ENCODE measurements around the gene AOPEP.

AOPEP gene

DNA sequence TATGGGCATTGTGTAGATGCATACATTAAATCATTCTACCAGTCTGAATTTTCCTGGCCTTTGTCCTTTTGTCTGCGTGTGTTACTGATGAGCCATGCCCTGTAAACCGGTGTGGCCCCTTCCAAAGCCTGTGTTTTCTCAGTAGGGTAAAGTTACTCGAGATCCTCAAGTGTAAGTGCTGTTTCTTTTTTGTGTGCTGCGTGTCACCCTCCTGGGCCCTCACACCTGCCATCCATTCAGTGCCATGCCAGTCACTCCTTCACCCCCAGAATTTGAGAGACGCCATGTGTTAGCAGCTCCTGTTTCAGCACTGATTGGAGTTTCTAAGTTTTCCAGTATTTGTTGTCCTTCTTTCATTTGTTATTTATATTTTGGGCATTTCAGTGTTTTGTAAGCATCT, 302.8 kb downstream of the AOPEP start:
- ChIA-PET CTCF (interaction anchor here (1.7 kb wide), 1 partner anchor 98 kb away, joined by 4 read pairs; no protein-coding TSS in a partner anchor), POLR2A (no interaction called here)
- no peaks in the 10 kb centered on the region for H3K9me3 ChIP-seq (ENCODE audit: control insufficient read depth, insufficient read depth, low read depth, low read length)
- TF ChIP-seq ZNF621 (tag by site-specific recombination; IDR thresholded peaks at IDR 0.05) (no peak), OVOL3 (tag by site-specific recombination; IDR thresholded peaks at IDR 0.05) (no peak), FEZF1 (tag by site-specific recombination; IDR thresholded peaks at IDR 0.05) (no peak), PRDM1 (tag by site-specific recombination; IDR thresholded peaks at IDR 0.05) (no peak), KLF9 (tag by site-specific recombination; IDR thresholded peaks at IDR 0.05; ENCODE audit: low read depth) (no peak), ZNF629 (tag by site-specific recombination; IDR thresholded peaks at IDR 0.05) (no peak), ZNF530 (tag by site-specific recombination; IDR thresholded peaks at IDR 0.05; ENCODE audit: low read depth) (no peak), ZNF175 (tag by site-specific recombination; IDR thresholded peaks at IDR 0.05) (no peak), ZNF114 (tag by site-specific recombination; IDR thresholded peaks at IDR 0.05) (no peak), ZNF239 (tag by site-specific recombination; IDR thresholded peaks at IDR 0.05) (no peak), TRIM28 (IDR thresholded peaks at IDR 0.05; ENCODE audit: borderline replicate concordance, low read length) (no peak), ZNF544 (tag by site-specific recombination; IDR thresholded peaks at IDR 0.05) (no peak), ZNF558 (tag by site-specific recombination; IDR thresholded peaks at IDR 0.05) (no peak), ZNF23 (tag by site-specific recombination; IDR thresholded peaks at IDR 0.05; ENCODE audit: borderline replicate concordance) (no peak), GLIS1 (tag by site-specific recombination; IDR thresholded peaks at IDR 0.05) (no peak)
- no peaks in the 10 kb centered on the region for H3K36me3 ChIP-seq (ENCODE audit: control insufficient read depth in 2 of 2, insufficient read depth in 1 of 2, low read length in 2 of 2)
- H3K4me3 ChIP-seq (ENCODE audit: low read depth, low read length), result no peak overlapping the region
- H3K27ac ChIP-seq (ENCODE audit: extremely low read depth, low read depth, low read length), result no peak overlapping the region
- H3K4me1 ChIP-seq (ENCODE audit: control insufficient read depth, insufficient read depth, low read length), result peaks cover 14% of the 10 kb centered on the region

GRCh38 chr9:95029720-95030119, 303.2 kb downstream of the AOPEP start:
- ChIA-PET POLR2A (no interaction called here), CTCF (interaction anchor here (1.7 kb wide), 1 partner anchor 98 kb away, joined by 4 read pairs; no protein-coding TSS in a partner anchor)
- Histone ChIP-seq H3K9me3 (ENCODE audit: control insufficient read depth, insufficient read depth, low read depth, low read length) (no peaks in the 10 kb centered on the region), H3K4me1 (ENCODE audit: control insufficient read depth, insufficient read depth, low read length) (peaks cover 10% of the 10 kb centered on the region; the same call in 1 of the 2 replicates), H3K4me3 (ENCODE audit: low read depth, low read length) (no peak overlapping the region), H3K36me3 (ENCODE audit: control insufficient read depth in 2 of 2, insufficient read depth in 1 of 2, low read length in 2 of 2) (no peaks in the 10 kb centered on the region), H3K27ac (ENCODE audit: extremely low read depth, low read depth, low read length) (no peak overlapping the region)
- TF ChIP-seq ZNF843 (tag by site-specific recombination; IDR thresholded peaks at IDR 0.05) (no peak), ZNF664 (tag by site-specific recombination; IDR thresholded peaks at IDR 0.05) (no peak), REPIN1 (tag by site-specific recombination; IDR thresholded peaks at IDR 0.05; ENCODE audit: low read depth) (no peak), ZFP69B (tag by site-specific recombination; IDR thresholded peaks at IDR 0.05) (no peak), ZNF645 (tag by site-specific recombination; IDR thresholded peaks at IDR 0.05) (no peak), ZNF837 (tag by site-specific recombination; IDR thresholded peaks at IDR 0.05) (no peak), ZNF146 (tag by site-specific recombination; IDR thresholded peaks at IDR 0.05) (no peak), ZSCAN5A (tag by site-specific recombination; IDR thresholded peaks at IDR 0.05) (no peak), HOXC10 (CRISPR knock-in tag; IDR thresholded peaks at IDR 0.05) (no peak), ZNF404 (tag by site-specific recombination; IDR thresholded peaks at IDR 0.05) (no peak), ZNF473 (tag by site-specific recombination; IDR thresholded peaks at IDR 0.05) (no peak), HOXD13 (CRISPR knock-in tag; IDR thresholded peaks at IDR 0.05; ENCODE audit: borderline replicate concordance) (no peak), ZBTB8A (tag by site-specific recombination; IDR thresholded peaks at IDR 0.05) (no peak)
- TF ChIP-seq, protein P1, sequence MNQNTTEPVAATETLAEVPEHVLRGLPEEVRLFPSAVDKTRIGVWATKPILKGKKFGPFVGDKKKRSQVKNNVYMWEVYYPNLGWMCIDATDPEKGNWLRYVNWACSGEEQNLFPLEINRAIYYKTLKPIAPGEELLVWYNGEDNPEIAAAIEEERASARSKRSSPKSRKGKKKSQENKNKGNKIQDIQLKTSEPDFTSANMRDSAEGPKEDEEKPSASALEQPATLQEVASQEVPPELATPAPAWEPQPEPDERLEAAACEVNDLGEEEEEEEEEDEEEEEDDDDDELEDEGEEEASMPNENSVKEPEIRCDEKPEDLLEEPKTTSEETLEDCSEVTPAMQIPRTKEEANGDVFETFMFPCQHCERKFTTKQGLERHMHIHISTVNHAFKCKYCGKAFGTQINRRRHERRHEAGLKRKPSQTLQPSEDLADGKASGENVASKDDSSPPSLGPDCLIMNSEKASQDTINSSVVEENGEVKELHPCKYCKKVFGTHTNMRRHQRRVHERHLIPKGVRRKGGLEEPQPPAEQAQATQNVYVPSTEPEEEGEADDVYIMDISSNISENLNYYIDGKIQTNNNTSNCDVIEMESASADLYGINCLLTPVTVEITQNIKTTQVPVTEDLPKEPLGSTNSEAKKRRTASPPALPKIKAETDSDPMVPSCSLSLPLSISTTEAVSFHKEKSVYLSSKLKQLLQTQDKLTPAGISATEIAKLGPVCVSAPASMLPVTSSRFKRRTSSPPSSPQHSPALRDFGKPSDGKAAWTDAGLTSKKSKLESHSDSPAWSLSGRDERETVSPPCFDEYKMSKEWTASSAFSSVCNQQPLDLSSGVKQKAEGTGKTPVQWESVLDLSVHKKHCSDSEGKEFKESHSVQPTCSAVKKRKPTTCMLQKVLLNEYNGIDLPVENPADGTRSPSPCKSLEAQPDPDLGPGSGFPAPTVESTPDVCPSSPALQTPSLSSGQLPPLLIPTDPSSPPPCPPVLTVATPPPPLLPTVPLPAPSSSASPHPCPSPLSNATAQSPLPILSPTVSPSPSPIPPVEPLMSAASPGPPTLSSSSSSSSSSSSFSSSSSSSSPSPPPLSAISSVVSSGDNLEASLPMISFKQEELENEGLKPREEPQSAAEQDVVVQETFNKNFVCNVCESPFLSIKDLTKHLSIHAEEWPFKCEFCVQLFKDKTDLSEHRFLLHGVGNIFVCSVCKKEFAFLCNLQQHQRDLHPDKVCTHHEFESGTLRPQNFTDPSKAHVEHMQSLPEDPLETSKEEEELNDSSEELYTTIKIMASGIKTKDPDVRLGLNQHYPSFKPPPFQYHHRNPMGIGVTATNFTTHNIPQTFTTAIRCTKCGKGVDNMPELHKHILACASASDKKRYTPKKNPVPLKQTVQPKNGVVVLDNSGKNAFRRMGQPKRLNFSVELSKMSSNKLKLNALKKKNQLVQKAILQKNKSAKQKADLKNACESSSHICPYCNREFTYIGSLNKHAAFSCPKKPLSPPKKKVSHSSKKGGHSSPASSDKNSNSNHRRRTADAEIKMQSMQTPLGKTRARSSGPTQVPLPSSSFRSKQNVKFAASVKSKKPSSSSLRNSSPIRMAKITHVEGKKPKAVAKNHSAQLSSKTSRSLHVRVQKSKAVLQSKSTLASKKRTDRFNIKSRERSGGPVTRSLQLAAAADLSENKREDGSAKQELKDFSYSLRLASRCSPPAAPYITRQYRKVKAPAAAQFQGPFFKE (tag by site-specific recombination; IDR thresholded peaks at IDR 0.05; ENCODE audit: borderline replicate concordance), result no peak
- TF ChIP-seq, protein P2, sequence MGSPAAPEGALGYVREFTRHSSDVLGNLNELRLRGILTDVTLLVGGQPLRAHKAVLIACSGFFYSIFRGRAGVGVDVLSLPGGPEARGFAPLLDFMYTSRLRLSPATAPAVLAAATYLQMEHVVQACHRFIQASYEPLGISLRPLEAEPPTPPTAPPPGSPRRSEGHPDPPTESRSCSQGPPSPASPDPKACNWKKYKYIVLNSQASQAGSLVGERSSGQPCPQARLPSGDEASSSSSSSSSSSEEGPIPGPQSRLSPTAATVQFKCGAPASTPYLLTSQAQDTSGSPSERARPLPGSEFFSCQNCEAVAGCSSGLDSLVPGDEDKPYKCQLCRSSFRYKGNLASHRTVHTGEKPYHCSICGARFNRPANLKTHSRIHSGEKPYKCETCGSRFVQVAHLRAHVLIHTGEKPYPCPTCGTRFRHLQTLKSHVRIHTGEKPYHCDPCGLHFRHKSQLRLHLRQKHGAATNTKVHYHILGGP (tag by site-specific recombination; IDR thresholded peaks at IDR 0.05), result no peak

Measured in HEK293 (cell line).